NB4 (cell line): ENCODE data around the gene FAM78B.

Source experiments
- DNase-seq: peaks from one replicate; pipeline ENCODE4 v3.0.0; 2010; ENCODE audit warnings: low read depth
- H3K4me3 ChIP-seq: one replicate; pipeline ENCODE4 v1.5.1; 2011; ENCODE audit warnings: mild to moderate bottlenecking, low read depth, low read length, moderate library complexity
- MYC ChIP-seq: IDR thresholded peaks from 2 replicates; pipeline ENCODE4 v1.6.1; 2011; ENCODE audit warnings: low read depth, low read length
- POLR2A ChIP-seq: IDR thresholded peaks from 2 replicates; pipeline ENCODE4 v1.6.1; 2011; ENCODE audit warnings: mild to moderate bottlenecking; ENCODE audit not compliant: insufficient read length; ENCODE audit errors: extremely low read depth
- TF ChIP-seq, protein P1 (sequence below): IDR thresholded peaks from 2 replicates; pipeline ENCODE4 v1.6.1; 2011; ENCODE audit warnings: low read depth, low read length
- TF ChIP-seq, protein P2 (sequence below): IDR thresholded peaks from one replicate; pipeline ENCODE4 v1.5.1; 2012; ENCODE audit warnings: low read depth, low read length

Gene FAM78B

DNA sequence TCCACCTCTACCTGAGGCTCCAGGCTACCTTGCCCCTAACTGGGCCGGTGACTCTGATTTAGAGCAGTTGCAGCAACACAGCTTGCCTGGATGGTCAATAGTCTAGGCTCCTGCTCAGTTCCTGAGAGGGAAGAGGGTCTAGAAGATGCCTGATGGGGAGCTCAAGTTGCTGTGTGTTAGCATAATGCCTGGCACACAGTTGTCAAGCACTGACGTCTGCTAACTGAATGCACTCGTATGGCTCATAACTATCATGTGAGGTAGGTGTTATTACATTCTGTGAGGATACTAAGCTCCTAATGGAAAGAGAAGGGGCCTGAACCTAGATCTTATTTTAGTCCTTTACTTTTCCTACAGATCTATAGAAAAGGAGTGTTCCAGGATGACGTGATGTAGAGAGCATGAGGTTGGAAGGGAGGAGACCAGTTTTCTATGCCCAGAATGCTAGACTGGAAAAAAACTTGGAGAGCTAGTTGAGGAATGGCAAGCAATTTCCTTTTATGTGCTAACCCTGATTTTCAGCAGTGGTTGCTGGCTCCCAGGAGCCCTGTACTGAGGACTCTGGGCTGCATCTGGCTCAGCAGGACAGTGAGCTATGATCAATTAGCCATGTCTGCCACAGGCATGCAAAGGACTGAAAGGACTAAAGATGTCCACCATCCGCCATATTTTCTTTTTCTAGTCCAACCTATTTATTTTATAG, 30.0 kb downstream of the FAM78B start:
- TF ChIP-seq, protein P1, sequence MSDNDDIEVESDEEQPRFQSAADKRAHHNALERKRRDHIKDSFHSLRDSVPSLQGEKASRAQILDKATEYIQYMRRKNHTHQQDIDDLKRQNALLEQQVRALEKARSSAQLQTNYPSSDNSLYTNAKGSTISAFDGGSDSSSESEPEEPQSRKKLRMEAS = no peak
- TF ChIP-seq, protein P2, sequence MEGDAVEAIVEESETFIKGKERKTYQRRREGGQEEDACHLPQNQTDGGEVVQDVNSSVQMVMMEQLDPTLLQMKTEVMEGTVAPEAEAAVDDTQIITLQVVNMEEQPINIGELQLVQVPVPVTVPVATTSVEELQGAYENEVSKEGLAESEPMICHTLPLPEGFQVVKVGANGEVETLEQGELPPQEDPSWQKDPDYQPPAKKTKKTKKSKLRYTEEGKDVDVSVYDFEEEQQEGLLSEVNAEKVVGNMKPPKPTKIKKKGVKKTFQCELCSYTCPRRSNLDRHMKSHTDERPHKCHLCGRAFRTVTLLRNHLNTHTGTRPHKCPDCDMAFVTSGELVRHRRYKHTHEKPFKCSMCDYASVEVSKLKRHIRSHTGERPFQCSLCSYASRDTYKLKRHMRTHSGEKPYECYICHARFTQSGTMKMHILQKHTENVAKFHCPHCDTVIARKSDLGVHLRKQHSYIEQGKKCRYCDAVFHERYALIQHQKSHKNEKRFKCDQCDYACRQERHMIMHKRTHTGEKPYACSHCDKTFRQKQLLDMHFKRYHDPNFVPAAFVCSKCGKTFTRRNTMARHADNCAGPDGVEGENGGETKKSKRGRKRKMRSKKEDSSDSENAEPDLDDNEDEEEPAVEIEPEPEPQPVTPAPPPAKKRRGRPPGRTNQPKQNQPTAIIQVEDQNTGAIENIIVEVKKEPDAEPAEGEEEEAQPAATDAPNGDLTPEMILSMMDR = no peak
- no peak for TF ChIP-seq POLR2A
- no peak for TF ChIP-seq MYC
- DNase-seq = no peak
- H3K4me3 ChIP-seq = no peak overlapping the region

DNA sequence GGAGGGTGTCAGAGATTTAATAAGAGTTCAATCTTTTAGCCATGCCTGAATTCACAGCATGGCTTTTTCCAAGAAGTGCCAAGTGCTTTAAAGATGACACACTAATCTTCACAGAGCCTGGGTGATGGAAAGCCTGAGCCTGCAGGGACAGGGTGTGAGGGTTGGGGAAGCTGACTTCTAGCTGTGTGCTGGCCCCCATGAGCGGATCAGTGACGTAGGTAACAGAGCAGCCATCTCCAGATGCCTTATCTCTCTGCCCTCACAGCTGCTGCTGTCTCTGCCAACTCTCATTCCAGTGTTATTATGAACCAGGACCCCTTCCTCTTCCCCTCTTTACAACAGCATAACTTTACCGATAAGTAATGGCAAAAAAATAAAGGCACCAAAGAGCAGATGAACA, 30.6 kb downstream of the FAM78B start:
- H3K4me3 ChIP-seq = no peak overlapping the region
- DNase-seq = no peak
- no peak for TF ChIP-seq POLR2A
- TF ChIP-seq, protein P1 = no peak
- TF ChIP-seq, protein P2 = no peak
- no peak for TF ChIP-seq MYC

DNA sequence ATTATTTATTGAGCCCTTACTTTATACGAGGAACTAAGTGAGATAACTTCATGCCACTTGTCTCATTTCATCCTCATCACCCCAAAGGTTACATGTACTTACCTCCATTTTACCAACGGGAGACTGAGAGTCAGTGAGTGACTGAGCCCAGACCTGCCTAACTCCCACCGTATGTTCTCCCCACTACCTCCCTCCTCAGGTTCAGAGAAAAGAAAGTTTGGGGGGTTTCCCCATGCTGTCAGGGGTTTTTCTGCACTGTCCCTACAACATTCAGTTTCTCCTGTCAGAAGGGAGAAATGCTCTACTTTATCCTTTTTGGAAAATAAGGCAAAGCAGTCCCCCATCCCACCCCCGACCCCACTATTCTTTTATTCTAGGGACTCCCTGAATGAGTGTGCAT, 32.9 kb downstream of the FAM78B start:
- TF ChIP-seq MYC = no peak
- no peak for TF ChIP-seq POLR2A
- TF ChIP-seq, protein P1 = no peak
- TF ChIP-seq, protein P2 = no peak
- no peak overlapping the region for H3K4me3 ChIP-seq
- no peak for DNase-seq

DNA sequence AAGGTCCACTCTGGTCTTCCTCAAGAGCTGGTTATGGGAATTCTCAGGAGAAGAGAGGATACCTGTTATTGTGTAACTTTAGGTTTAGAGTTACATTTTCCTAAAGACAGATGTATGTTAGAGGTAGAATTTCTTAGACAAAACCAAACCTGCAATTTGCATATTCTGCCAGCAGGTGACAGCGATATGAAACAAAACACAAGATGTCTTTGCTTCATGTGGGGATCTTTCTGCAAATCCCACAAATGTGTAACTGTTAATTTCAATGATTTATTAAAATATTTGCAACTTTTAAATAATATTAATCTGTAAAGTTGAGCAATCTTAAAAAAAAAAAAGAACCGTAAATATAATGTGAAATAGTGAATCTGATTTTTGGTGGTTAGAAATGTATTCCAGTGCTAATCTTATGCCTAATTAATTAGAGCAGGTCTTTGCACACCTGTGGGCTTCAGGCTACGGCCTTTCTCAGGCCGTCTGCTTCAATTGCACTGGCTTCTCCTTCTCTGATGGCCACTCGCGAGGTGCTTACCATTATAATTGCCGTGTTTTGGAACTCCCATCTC, 33.4 kb downstream of the FAM78B start:
- DNase-seq = peak; percentile 37
- TF ChIP-seq, protein P1 = no peak
- TF ChIP-seq POLR2A = no peak
- TF ChIP-seq, protein P2 = peak; percentile 68

DNA sequence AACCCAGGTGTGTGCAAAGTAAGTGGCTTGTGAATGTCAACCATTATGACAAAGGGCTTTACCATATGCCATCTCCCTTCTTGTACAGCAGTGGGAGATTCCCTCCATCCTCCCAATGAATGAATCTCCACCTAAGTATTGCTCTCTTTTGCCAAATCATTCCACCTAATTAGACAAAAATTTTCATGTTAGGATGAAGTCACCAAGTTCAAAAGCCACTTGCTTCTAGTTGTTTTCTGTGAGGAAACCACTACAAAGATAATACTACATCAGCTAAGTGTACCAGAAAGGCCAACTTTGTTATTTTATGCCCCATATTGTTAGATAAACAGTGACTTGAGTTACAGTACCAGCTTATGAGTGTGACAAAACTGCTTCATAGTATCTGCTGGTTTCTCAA, 34.3 kb downstream of the FAM78B start:
- H3K4me3 ChIP-seq = no peak overlapping the region
- DNase-seq = no peak
- TF ChIP-seq POLR2A = no peak
- TF ChIP-seq, protein P2 = no peak
- no peak for TF ChIP-seq MYC
- TF ChIP-seq, protein P1 = no peak

More for the DNA sequence above, 33.4 kb downstream of the FAM78B start:
- H3K4me3 ChIP-seq = no peak overlapping the region
